SJCRH30 (cell line): ENCODE data around the gene AMPD2. TPM values are rescaled to one million over a fixed set of nuclear protein-coding genes. Genes with fewer than 3 reads are reported as not detected.

Experiments used
- DNase-seq, 2 experiments: peaks; one replicate each; pipeline ENCODE4 v3.0.0-alpha.2; 2015 to 2020
- H3K27ac ChIP-seq: fragments of 250-450 bp; sonication (Bioruptor Pico); 2 replicates; pipeline ENCODE4 v1.5.1; 2020; ENCODE audit warnings: mild to moderate bottlenecking, moderate library complexity
- H3K27me3 ChIP-seq: fragments of 250-450 bp; sonication (Bioruptor Pico); 2 replicates; pipeline ENCODE4 v1.5.1; 2020; ENCODE audit warnings: mild to moderate bottlenecking, moderate library complexity
- H3K36me3 ChIP-seq: fragments of 250-450 bp; sonication (Bioruptor Pico); 2 replicates; pipeline ENCODE4 v1.5.1; 2020; ENCODE audit warnings: mild to moderate bottlenecking, moderate library complexity
- H3K4me1 ChIP-seq: fragments of 250-450 bp; sonication (Bioruptor Pico); 2 replicates; pipeline ENCODE4 v1.5.1; 2020; ENCODE audit warnings: mild to moderate bottlenecking, moderate library complexity
- H3K4me3 ChIP-seq: fragments of 250-450 bp; sonication (Bioruptor Pico); 2 replicates; pipeline ENCODE4 v1.5.1; 2020; ENCODE audit warnings: mild to moderate bottlenecking, moderate library complexity
- H3K9me3 ChIP-seq: fragments of 250-450 bp; sonication (Bioruptor Pico); replicated peaks from 2 replicates; pipeline ENCODE4 v1.5.1; 2020; ENCODE audit warnings: mild to moderate bottlenecking, moderate library complexity
- total RNA-seq: library from RNA; depleted of rRNA; stranded (reverse); fragments of >200 nt; shearing (Covaris generic); gene quantifications from 2 replicates; pipeline ENCODE4 v1.2.3, GENCODE V29; 2014

AMPD2 gene
- total RNA-seq, 1 experiment from 2014 or later, result 42.6 TPM

GRCh38 chr1:109622895-109623294, 3.3 kb downstream of the AMPD2 start:
- Histone ChIP-seq H3K27ac (no peak overlapping the region), H3K9me3 (no peaks in the 10 kb centered on the region), H3K36me3 (no peaks in the 10 kb centered on the region; the same call in 1 of the 2 replicates), H3K27me3 (no peaks in the 10 kb centered on the region), H3K4me1 (peaks cover 25% of the 10 kb centered on the region), H3K4me3 (no peak overlapping the region)
- no peak for DNase-seq

DNA sequence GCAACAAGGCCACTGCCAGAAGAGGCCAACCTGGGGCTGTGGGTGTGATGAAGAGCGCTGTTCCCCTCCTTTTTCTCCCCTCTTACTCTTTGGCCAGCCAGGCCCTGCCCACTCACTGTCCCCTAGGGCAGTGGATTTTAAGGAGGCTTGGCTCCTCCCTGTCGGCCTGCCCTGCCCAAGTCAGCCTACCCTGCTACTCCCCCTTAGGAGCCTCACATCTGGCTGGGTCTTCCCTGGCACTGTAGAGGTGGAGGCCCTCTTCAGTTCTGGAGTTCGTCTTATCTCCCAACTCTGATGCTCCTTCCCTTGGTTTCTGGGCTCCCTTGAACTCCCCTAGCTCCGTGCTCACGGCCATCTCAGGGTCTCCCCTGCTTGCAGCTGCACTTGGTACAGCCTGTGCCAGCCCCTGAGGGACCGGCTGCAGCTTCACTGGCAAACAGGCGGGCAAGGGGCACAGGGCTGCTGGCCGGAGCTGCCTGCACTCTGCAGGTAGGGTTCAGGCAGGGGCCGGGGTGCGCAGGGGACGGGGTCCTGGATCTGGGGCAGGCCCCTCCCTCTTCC, 4.0 kb downstream of the AMPD2 start:
- Histone ChIP-seq H3K4me3 (no peak overlapping the region), H3K36me3 (peaks cover 4% of the 10 kb centered on the region; the same call in 1 of the 2 replicates), H3K9me3 (no peaks in the 10 kb centered on the region), H3K4me1 (peaks cover 25% of the 10 kb centered on the region), H3K27me3 (no peaks in the 10 kb centered on the region), H3K27ac (no peak overlapping the region; the same call in 1 of the 2 replicates)
- no peak for DNase-seq

- Histone ChIP-seq H3K4me1 (peaks cover 25% of the 10 kb centered on the region), H3K27ac (peak overlapping the region; percentile 26; the same call in 1 of the 2 replicates), H3K27me3 (no peaks in the 10 kb centered on the region), H3K4me3 (no peak overlapping the region), H3K36me3 (peaks cover 4% of the 10 kb centered on the region; the same call in 1 of the 2 replicates), H3K9me3 (no peaks in the 10 kb centered on the region)
- peak; percentile 79 to 81 for DNase-seq
Measured at GRCh38 chr1:109624201-109625010, 4.8 kb downstream of the AMPD2 start.

DNA sequence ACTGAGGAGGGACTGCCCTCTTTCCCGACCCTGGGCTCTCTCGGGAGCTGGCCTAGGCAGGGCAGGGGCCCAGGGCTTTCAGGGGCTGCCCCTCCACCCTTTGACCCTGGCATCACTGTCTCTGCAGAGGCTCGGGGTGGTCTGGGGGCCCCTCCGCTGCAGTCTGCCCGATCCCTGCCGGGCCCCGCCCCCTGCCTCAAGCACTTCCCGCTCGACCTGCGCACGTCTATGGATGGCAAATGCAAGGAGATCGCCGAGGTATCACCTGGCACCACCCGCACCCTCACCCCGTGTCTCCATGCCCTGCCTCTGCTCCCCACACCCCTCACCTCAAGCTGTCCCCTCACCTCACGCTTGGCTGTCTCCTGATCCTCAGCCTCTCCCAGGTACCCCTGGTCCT, 5.5 kb downstream of the AMPD2 start:
- Histone ChIP-seq H3K27ac (peak overlapping the region; percentile 26), H3K4me1 (peaks cover 25% of the 10 kb centered on the region), H3K27me3 (no peaks in the 10 kb centered on the region), H3K9me3 (no peaks in the 10 kb centered on the region), H3K36me3 (peaks cover 4% of the 10 kb centered on the region; the same call in 1 of the 2 replicates), H3K4me3 (peak overlapping the region; percentile 28)
- DNase-seq, result no peak

DNA sequence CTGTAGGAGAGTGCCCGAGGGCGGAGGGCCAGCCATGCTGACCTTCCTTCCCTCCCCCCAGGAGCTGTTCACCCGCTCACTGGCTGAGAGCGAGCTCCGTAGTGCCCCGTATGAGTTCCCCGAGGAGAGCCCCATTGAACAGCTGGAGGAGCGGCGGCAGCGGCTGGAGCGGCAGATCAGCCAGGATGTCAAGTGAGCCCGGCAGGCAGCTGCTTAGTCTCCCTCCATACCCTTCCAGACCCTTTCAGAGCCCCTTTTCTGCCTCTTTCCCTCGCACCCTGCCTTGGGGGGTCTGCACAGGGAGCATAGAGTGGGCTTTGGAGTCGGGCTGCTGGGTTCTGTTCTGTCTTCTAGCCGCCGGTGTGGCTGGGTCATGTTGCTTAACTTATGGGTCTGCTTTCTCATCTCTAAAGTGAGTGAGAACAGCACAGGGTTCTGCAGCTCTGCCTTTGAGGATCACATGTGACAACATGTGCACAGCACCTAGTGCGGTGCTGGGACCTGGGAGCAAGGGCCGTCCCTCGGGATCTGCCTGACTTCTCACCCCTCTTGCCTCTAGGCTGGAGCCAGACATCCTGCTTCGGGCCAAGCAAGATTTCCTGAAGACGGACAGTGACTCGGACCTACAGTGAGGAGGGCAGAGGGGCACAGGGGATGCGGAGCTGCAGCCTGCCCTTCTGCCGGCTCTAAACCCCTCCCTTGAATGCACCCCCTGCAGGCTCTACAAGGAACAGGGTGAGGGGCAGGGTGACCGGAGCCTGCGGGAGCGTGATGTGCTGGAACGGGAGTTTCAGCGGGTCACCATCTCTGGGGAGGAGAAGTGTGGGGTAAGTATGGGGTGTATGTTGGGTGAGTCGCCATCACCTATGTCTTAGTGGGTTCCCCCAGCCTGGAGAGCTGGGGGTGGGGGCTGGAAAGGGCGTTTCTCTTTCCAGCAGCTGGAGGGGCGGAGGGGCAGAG, 6.2 kb downstream of the AMPD2 start:
- Histone ChIP-seq H3K9me3 (no peaks in the 10 kb centered on the region), H3K36me3 (peaks cover 4% of the 10 kb centered on the region; the same call in 1 of the 2 replicates), H3K27ac (peak overlapping the region; percentile 26), H3K27me3 (no peaks in the 10 kb centered on the region), H3K4me3 (peak overlapping the region; percentile 28), H3K4me1 (peaks cover 25% of the 10 kb centered on the region)
- peak; percentile 83 to 86 for DNase-seq

DNA sequence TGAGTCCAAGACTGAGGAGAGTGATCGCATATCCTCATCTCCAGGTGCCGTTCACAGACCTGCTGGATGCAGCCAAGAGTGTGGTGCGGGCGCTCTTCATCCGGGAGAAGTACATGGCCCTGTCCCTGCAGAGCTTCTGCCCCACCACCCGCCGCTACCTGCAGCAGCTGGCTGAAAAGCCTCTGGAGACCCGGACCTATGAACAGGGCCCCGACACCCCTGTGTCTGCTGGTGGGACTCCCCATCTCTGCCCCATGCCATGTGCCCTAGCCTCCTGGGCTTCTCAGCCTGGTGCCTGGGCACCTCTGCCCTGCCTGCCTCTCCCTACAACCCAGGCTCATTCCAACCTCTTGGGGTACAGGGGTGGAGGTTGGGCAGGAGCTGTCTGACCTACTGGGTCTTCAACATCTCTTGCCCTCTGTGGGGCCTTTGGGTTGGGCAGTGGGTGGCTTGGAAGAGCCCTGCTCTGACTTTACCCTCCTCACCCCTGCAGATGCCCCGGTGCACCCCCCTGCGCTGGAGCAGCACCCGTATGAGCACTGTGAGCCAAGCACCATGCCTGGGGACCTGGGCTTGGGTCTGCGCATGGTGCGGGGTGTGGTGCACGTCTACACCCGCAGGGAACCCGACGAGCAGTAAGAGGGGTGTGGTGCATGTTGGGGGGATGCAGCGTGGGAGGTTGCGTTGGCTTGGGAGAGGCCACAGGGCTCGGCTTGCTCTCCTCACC, 7.2 kb downstream of the AMPD2 start:
- Histone ChIP-seq H3K27ac (no peak overlapping the region), H3K4me3 (no peak overlapping the region), H3K27me3 (no peaks in the 10 kb centered on the region), H3K9me3 (no peaks in the 10 kb centered on the region), H3K4me1 (peaks cover 26% of the 10 kb centered on the region), H3K36me3 (peaks cover 8% of the 10 kb centered on the region)
- DNase-seq, result no peak

GRCh38 chr1:109627692-109628399, 8.2 kb downstream of the AMPD2 start:
- no peak for DNase-seq
- Histone ChIP-seq H3K4me1 (peaks cover 36% of the 10 kb centered on the region), H3K36me3 (peaks cover 8% of the 10 kb centered on the region), H3K27ac (no peak overlapping the region), H3K27me3 (no peaks in the 10 kb centered on the region), H3K4me3 (no peak overlapping the region), H3K9me3 (no peaks in the 10 kb centered on the region)

- H3K27me3 ChIP-seq, result no peaks in the 10 kb centered on the region
- H3K4me3 ChIP-seq, result no peak overlapping the region
- no peak for DNase-seq
- H3K36me3 ChIP-seq, result peaks cover 8% of the 10 kb centered on the region
- no peak overlapping the region for H3K27ac ChIP-seq
- peaks cover 36% of the 10 kb centered on the region for H3K4me1 ChIP-seq
- H3K9me3 ChIP-seq, result no peaks in the 10 kb centered on the region
Measured at GRCh38 chr1:109628540-109629321, 9.1 kb downstream of the AMPD2 start.

DNA sequence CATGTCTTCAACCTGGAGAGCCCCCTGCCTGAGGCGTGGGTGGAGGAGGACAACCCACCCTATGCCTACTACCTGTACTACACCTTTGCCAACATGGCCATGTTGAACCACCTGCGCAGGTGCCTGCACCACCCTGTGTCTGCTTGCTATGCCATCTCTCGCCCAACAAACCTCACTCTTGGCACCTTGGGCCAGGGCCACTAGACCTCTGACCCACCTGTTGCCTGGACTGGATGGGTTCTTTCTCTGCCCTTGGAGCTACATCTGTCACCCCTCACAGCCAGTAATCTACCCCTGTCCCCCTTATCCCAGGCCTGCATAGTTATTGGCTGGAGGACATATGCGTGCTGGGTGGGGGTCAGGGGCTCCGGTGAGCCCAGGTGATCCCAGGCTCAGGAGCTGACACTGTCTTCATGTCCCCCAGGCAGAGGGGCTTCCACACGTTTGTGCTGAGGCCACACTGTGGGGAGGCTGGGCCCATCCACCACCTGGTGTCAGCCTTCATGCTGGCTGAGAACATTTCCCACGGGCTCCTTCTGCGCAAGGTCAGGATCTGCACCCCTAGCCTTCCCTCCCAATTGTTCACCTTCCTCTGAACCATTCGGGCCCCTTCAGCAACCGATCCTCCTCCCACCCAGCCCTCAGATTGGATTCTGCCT, 9.9 kb downstream of the AMPD2 start:
- H3K27me3 ChIP-seq, result no peaks in the 10 kb centered on the region
- DNase-seq, result no peak
- H3K9me3 ChIP-seq, result no peaks in the 10 kb centered on the region
- no peak overlapping the region for H3K4me3 ChIP-seq
- H3K27ac ChIP-seq, result no peak overlapping the region
- peaks cover 8% of the 10 kb centered on the region for H3K36me3 ChIP-seq
- peaks cover 29% of the 10 kb centered on the region for H3K4me1 ChIP-seq

DNA sequence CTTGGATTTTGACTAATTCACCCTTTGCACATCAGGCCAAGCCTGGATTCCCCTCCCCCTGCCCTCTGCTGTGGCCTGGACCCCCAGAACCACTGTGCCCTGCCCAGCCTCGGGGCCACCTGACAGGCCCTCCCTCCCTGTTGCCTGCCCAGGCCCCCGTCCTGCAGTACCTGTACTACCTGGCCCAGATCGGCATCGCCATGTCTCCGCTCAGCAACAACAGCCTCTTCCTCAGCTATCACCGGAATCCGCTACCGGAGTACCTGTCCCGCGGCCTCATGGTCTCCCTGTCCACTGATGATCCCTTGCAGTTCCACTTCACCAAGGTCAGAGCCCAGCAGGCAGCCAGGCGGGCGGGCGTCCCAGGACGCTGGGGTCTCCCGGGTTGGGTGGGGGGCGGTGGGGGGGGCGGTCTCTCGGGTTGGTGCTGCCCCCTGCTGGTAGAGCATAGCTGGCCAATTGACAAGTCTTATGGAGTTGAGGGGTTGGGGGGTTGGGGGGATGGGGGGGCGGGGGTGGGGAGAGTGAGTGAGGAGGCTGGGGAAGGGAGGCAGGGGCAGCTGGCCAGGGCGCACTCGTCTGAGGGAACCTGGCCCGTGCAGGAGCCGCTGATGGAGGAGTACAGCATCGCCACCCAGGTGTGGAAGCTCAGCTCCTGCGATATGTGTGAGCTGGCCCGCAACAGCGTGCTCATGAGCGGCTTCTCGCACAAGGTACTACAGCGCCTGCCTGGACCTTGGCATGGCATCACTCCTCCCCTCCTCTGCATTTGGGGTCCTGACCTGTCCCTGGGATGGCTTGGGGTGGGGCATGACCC, 10.7 kb downstream of the AMPD2 start:
- DNase-seq, result peak in 1 of 2 experiments; percentile 20
- Histone ChIP-seq H3K4me1 (peaks cover 21% of the 10 kb centered on the region), H3K9me3 (no peaks in the 10 kb centered on the region), H3K36me3 (peaks cover 8% of the 10 kb centered on the region), H3K27me3 (no peaks in the 10 kb centered on the region), H3K27ac (no peak overlapping the region), H3K4me3 (no peak overlapping the region)

DNA sequence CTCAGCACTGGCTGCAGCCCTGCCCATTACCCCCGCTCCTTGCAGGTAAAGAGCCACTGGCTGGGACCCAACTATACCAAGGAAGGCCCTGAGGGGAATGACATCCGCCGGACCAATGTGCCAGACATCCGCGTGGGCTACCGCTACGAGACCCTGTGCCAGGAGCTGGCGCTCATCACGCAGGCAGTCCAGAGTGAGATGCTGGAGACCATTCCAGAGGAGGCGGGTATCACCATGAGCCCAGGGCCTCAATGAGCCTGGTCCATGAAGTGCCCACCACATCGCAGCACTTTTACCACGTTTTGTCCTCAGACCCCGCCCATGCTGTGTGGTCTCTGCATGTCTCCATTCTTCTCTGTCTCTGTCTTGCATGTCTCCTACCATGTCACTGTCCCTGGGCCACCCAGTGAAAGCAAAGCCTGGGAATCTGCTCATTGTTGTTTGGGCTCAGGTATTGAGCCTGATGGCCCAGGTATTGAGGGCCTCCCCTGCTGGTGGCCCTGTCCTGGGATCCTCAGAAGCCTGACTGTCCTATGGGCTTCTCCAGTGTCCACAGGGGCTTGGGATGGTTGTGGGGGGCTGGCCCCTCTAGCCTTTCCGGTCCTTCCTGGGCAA, 11.4 kb downstream of the AMPD2 start:
- Histone ChIP-seq H3K36me3 (peaks cover 8% of the 10 kb centered on the region), H3K4me3 (no peak overlapping the region), H3K4me1 (peaks cover 18% of the 10 kb centered on the region), H3K27ac (no peak overlapping the region), H3K27me3 (no peaks in the 10 kb centered on the region), H3K9me3 (no peaks in the 10 kb centered on the region)
- no peak for DNase-seq
